ENCODE results near the gene PPM1H. TPM values are rescaled to one million over a fixed set of nuclear protein-coding genes. Genes with fewer than 3 reads are reported as not detected.

The PPM1H gene
- total RNA-seq, 4 donors from 2014 or later = 0.09 to 7.6 (median 0.76) TPM; not detected in 1

DNA sequence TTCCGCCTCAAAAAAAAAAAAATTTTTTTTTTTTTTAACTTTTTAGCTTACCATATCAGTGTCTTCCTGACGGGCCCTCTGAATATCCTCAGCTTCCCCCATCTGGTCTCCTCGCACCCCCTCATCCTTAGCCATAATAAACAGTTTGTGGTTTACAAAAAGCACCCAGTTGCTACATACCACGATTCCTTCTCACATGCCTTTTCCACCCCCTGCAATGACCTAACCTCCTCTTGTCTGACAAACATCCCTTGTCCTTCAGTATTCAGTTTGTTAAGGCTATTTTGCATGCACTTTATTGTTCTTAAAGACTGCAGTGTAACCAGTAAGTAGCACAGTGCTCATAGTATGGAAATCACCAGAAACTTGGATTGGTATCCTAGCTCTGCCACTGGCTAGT is 88.5 kb downstream of the PPM1H start:
- TF ChIP-seq CTCF (IDR thresholded peaks at IDR 0.05) (no peak), POLR2A (IDR thresholded peaks at IDR 0.05) (no peak)
- Histone ChIP-seq H3K36me3 (no peaks in the 10 kb centered on the region), H3K4me1 (no peaks in the 10 kb centered on the region), H3K27me3 (no peaks in the 10 kb centered on the region), H3K4me3 (no peak overlapping the region), H3K9me3 (no peaks in the 10 kb centered on the region), H3K27ac (no peak overlapping the region)
- intact Hi-C loops (cut with DNase I) = no loop called here
- WGBS, 2 donors = 57 to 71% methylated on average over 4 of the region's 4 CpGs
- no peak for DNase-seq

GRCh38 chr12:62844915-62845314 is 90.0 kb downstream of the PPM1H start:
- no peak for TF ChIP-seq CTCF (IDR thresholded peaks at IDR 0.05)
- TF ChIP-seq POLR2A (IDR thresholded peaks at IDR 0.05) = no peak
- WGBS, 2 donors = 35 to 61% methylated on average over 2 of the region's 2 CpGs

DNA sequence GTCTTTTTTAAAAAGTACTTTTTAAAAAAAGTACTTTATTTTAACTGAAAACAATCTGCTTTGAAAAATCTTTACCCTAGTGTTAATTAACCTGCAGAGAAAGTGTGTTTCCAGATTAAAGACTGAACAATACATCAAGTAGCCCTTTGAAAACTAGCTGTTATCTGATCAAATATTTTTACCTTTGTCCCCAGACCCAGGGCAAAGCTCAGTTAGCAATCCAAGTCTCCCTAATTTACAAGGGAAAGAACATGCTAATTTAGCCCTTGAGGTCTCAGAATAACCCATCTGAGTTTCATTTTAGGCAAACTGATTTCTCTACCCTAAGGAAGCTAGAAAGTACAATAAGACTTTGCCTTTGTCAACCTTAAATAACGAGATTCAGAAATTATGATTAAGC is 91.2 kb downstream of the PPM1H start:
- no peak overlapping the region for H3K27ac ChIP-seq

More at GRCh38 chr12:62844915-62845314, 90.0 kb downstream of the PPM1H start:
- Histone ChIP-seq H3K27me3 (no peaks in the 10 kb centered on the region), H3K4me1 (no peaks in the 10 kb centered on the region), H3K36me3 (no peaks in the 10 kb centered on the region), H3K4me3 (no peak overlapping the region), H3K9me3 (no peaks in the 10 kb centered on the region), H3K27ac (no peak overlapping the region)
- intact Hi-C loops (cut with DNase I) = no loop called here
- DNase-seq = no peak

DNA sequence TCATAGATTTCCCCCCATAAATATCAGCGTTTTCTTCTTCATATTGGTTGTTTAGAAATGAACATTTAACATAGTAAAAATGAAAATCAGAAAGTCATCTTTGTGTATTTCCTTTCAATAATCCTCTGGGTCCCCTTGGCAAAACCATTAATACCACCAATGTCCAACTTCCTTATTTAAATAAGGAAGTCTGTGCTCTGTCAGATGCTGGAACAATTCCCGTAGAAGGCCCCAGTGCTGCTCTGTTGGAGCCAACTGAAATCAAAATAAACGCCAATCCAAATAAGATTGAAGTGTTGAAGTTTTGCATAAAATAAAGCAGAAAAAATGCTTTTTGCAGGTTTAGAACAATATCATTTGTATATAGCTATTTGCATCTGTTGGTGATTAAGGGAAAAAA is 93.1 kb downstream of the PPM1H start:
- DNase-seq = no peak
- intact Hi-C loops (cut with DNase I) = no loop called here
- Histone ChIP-seq H3K4me1 (no peaks in the 10 kb centered on the region), H3K9me3 (no peaks in the 10 kb centered on the region), H3K27ac (no peak overlapping the region), H3K36me3 (no peaks in the 10 kb centered on the region), H3K27me3 (no peaks in the 10 kb centered on the region), H3K4me3 (no peak overlapping the region)
- 48 to 54% methylated on average over 3 of the region's 3 CpGs for WGBS, 2 donors
- TF ChIP-seq POLR2A (IDR thresholded peaks at IDR 0.05) (no peak), CTCF (IDR thresholded peaks at IDR 0.05) (no peak)

More for the DNA sequence above, 91.2 kb downstream of the PPM1H start:
- H3K27me3 ChIP-seq = no peaks in the 10 kb centered on the region
- H3K9me3 ChIP-seq = no peaks in the 10 kb centered on the region
- 31 to 42% methylated on average over 1 of the region's 1 CpG for WGBS, 2 donors
- no peak for DNase-seq
- H3K4me3 ChIP-seq = no peak overlapping the region
- TF ChIP-seq POLR2A (IDR thresholded peaks at IDR 0.05) (no peak), CTCF (IDR thresholded peaks at IDR 0.05) (no peak)
- intact Hi-C loops (cut with DNase I) = no loop called here
- no peaks in the 10 kb centered on the region for H3K4me1 ChIP-seq
- no peaks in the 10 kb centered on the region for H3K36me3 ChIP-seq

DNA sequence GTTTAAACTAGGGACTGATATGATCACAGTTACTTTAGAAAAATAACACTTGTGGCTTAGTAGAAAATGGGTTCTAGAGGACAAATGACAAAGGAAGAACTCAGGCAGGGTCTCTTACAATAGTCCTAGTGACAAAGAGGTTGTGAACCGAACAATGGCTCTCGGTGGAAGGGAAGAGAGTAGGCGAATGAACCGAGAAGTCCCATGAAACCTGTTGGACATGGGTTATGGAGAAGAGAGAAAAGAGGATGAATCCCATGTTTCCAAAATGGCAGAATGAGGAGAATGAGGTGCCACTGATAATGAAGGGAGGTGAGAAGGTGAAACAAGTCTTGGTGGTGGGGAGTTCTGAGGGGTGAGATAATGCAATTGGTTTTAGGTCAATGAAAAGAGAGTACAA is 94.1 kb downstream of the PPM1H start:
- no peaks in the 10 kb centered on the region for H3K9me3 ChIP-seq
- no peaks in the 10 kb centered on the region for H3K4me1 ChIP-seq
- no peak overlapping the region for H3K4me3 ChIP-seq
- no peak overlapping the region for H3K27ac ChIP-seq
- H3K36me3 ChIP-seq = no peaks in the 10 kb centered on the region
- intact Hi-C loops (cut with DNase I) = no loop called here
- DNase-seq = no peak
- TF ChIP-seq POLR2A (IDR thresholded peaks at IDR 0.05) (no peak), CTCF (IDR thresholded peaks at IDR 0.05) (no peak)
- H3K27me3 ChIP-seq = no peaks in the 10 kb centered on the region
- WGBS, 2 donors = 93 to 95% methylated on average over 4 of the region's 4 CpGs
